SK-N-SH (cell line): ENCODE measurements around the gene DHDH. TPM values are rescaled to one million over a fixed set of nuclear protein-coding genes. Genes with fewer than 3 reads are reported as not detected.
A peak's percentile ranks its signal among the peaks of the same experiment; 100 is the strongest.

Source experiments
- CTCF ChIA-PET: fragments of 300-600, 350-600 bp; formaldehyde crosslinking; extraction: SDS; loops from one replicate; lab custom pipeline; 2021; lab: Yijun Ruan, JAX
- POLR2A ChIA-PET: fragments of 350-600 bp; sonication (Branson Sonifier 250); formaldehyde crosslinking; extraction: SDS; loops from one replicate; lab custom pipeline; 2020; ENCODE audit warnings: antibody characterized with exemption, inconsistent platforms; lab: Yijun Ruan, JAX
- DNase-seq: peaks from one replicate; pipeline ENCODE4 v3.0.0; 2012
- H2AFZ ChIP-seq: fragments of 200-600 bp; sonication (generic); 2 replicates; pipeline ENCODE4 v1.8.1; 2016; ENCODE audit warnings: antibody characterized with exemption, mild to moderate bottlenecking, low read depth
- H3F3A ChIP-seq: fragments of 200-600 bp; sonication (generic); replicated peaks from 2 replicates; pipeline ENCODE3; 2016; ENCODE audit warnings: antibody characterized with exemption, mild to moderate bottlenecking; ENCODE audit not compliant: insufficient read depth
- H3K27ac ChIP-seq, 2 experiments: fragments of 200-500 bp in 1 of 2; fragments of 200-600 bp in 1 of 2; sonication (Bioruptor generic) in 1 of 2; sonication (generic), shearing (Covaris generic) in 1 of 2; 2 replicates each; pipeline versions ENCODE4 v1.5.1 to v1.6.1; 2014 to 2016; ENCODE audit warnings: low read depth in 2 of 2, inconsistent platforms in 1 of 2, low read length in 1 of 2, mild to moderate bottlenecking in 1 of 2, mixed read lengths in 1 of 2
- H3K27me3 ChIP-seq: fragments of 200-600 bp; sonication (generic), shearing (Covaris generic); 2 replicates; pipeline ENCODE4 v1.6.1; 2016; ENCODE audit warnings: mixed run types; ENCODE audit not compliant: insufficient read depth
- H3K36me3 ChIP-seq, 2 experiments: fragments of 200-500 bp in 1 of 2; fragments of 200-600 bp in 1 of 2; sonication (Bioruptor generic) in 1 of 2; sonication (generic) in 1 of 2; replicated peaks in 1 of 2; 2 replicates each; pipeline versions ENCODE3 to v1.5.1; 2014 to 2016; ENCODE audit warnings: low read length in 1 of 2, mild to moderate bottlenecking in 1 of 2; ENCODE audit not compliant: insufficient read depth in 2 of 2, control insufficient read depth in 1 of 2
- H3K4me1 ChIP-seq, 2 experiments: fragments of 200-500 bp in 1 of 2; fragments of 200-600 bp in 1 of 2; sonication (Bioruptor generic) in 1 of 2; sonication (generic), shearing (Covaris generic) in 1 of 2; 2 replicates each; pipeline versions ENCODE4 v1.5.1 to v1.6.1; 2014 to 2016; ENCODE audit warnings: low read depth in 1 of 2, low read length in 1 of 2, mixed run types in 1 of 2; ENCODE audit not compliant: insufficient read depth in 2 of 2, control insufficient read depth in 1 of 2
- H3K4me2 ChIP-seq: fragments of 200-600 bp; sonication (generic), shearing (Covaris generic); 2 replicates; pipeline ENCODE4 v1.6.1; 2017; ENCODE audit warnings: mixed run types
- H3K4me3 ChIP-seq, 2 experiments: fragments of 200-500 bp in 1 of 2; fragments of 200-600 bp in 1 of 2; sonication (Bioruptor generic) in 1 of 2; sonication (generic), shearing (Covaris generic) in 1 of 2; 2 replicates each; pipeline versions ENCODE4 v1.5.1 to v1.8.1; 2014 to 2016; ENCODE audit warnings: low read depth in 2 of 2, inconsistent platforms in 1 of 2, low read length in 1 of 2, mild to moderate bottlenecking in 1 of 2, mixed read lengths in 1 of 2, moderate library complexity in 1 of 2
- H3K79me2 ChIP-seq: fragments of 200-600 bp; sonication (generic); 2 replicates; pipeline ENCODE4 v1.8.1; 2017; ENCODE audit warnings: mild to moderate bottlenecking; ENCODE audit not compliant: insufficient read depth
- H3K9ac ChIP-seq: fragments of 200-600 bp; sonication (generic); 2 replicates; pipeline ENCODE4 v1.6.1; 2017; ENCODE audit warnings: mixed run types
- H3K9me2 ChIP-seq: fragments of 200-600 bp; sonication (generic); 2 replicates; pipeline ENCODE4 v1.6.1; 2017; ENCODE audit warnings: mixed run types
- H3K9me3 ChIP-seq: fragments of 200-600 bp; sonication (generic); 2 replicates; pipeline ENCODE4 v1.6.1; 2017; ENCODE audit warnings: mixed run types, mild to moderate bottlenecking, moderate library complexity
- H4K20me1 ChIP-seq: fragments of 200-600 bp; sonication (generic); 2 replicates; pipeline ENCODE4 v1.6.1; 2017; ENCODE audit warnings: mild to moderate bottlenecking, mixed run types; ENCODE audit not compliant: insufficient read depth
- ELF1 ChIP-seq: IDR thresholded peaks from 2 replicates; pipeline ENCODE4 v1.4.0; 2012
- EP300 ChIP-seq, 2 experiments: IDR thresholded peaks; 2 replicates each; pipeline versions ENCODE4 v1.4.0 to v1.6.1; 2012; ENCODE audit warnings: borderline replicate concordance in 1 of 2, low read depth in 1 of 2, low read length in 1 of 2
- FOSL2 ChIP-seq: IDR thresholded peaks from 2 replicates; pipeline ENCODE4 v1.4.0; 2012; ENCODE audit warnings: low read depth, mild to moderate bottlenecking, moderate library complexity, borderline replicate concordance
- FOXJ3 ChIP-seq: sonication (generic); formaldehyde crosslinking; IDR thresholded peaks from 2 replicates; pipeline ENCODE4 v1.5.1; 2020; ENCODE audit warnings: mild to moderate bottlenecking, missing genetic modification reagents
- MEF2A ChIP-seq: IDR thresholded peaks from 2 replicates; pipeline ENCODE4 v1.4.0; 2012; ENCODE audit warnings: low read depth, borderline replicate concordance
- MXI1 ChIP-seq: IDR thresholded peaks from 2 replicates; pipeline ENCODE4 v1.6.1; 2012; ENCODE audit warnings: mild to moderate bottlenecking, low read depth, low read length, improper control_type of control experiment
- NFIC ChIP-seq: IDR thresholded peaks from 2 replicates; pipeline ENCODE4 v1.4.0; 2012; ENCODE audit warnings: borderline replicate concordance
- NRF1 ChIP-seq: IDR thresholded peaks from 2 replicates; pipeline ENCODE4 v1.6.1; 2012; ENCODE audit warnings: low read depth, mild to moderate bottlenecking, low read length
- POLR2AphosphoS5 ChIP-seq: IDR thresholded peaks from 2 replicates; pipeline ENCODE4 v1.6.1; 2012; ENCODE audit warnings: low read depth, low read length
- RCOR1 ChIP-seq: fragments of 150-350 bp; IDR thresholded peaks from 2 replicates; pipeline ENCODE4 v1.6.1; 2017; ENCODE audit warnings: antibody characterized with exemption, low read length
- RFX5 ChIP-seq: IDR thresholded peaks from 2 replicates; pipeline ENCODE4 v1.6.1; 2012; ENCODE audit warnings: mild to moderate bottlenecking, improper control_type of control experiment, low read length
- RXRA ChIP-seq: IDR thresholded peaks from 2 replicates; pipeline ENCODE4 v1.4.0; 2012; ENCODE audit warnings: low read depth, mild to moderate bottlenecking, borderline replicate concordance
- SIN3A ChIP-seq: IDR thresholded peaks from 2 replicates; pipeline ENCODE4 v1.6.1; 2012; ENCODE audit warnings: low read depth, mild to moderate bottlenecking, low read length, moderate library complexity, borderline replicate concordance
- TCF12 ChIP-seq: IDR thresholded peaks from 2 replicates; pipeline ENCODE4 v1.4.0; 2012
- TEAD4 ChIP-seq: IDR thresholded peaks from 2 replicates; pipeline ENCODE4 v1.4.0; 2012; ENCODE audit warnings: mild to moderate bottlenecking, borderline replicate concordance; ENCODE audit not compliant: insufficient read depth
- YY1 ChIP-seq: IDR thresholded peaks from 2 replicates; pipeline ENCODE4 v1.4.0; 2012; ENCODE audit warnings: low read depth, mild to moderate bottlenecking
- ZBTB33 ChIP-seq: IDR thresholded peaks from 2 replicates; pipeline ENCODE4 v1.4.0; 2012; ENCODE audit warnings: low read depth, borderline replicate concordance
- WGBS: methylation state at CpG from one replicate; pipeline ENCODE4 v1.1.6; 2017; ENCODE audit warnings: low lambda C conversion rate; 5-methylcytosine and 5-hydroxymethylcytosine counted together
- polyA plus RNA-seq, 3 experiments: library from polyadenylated mRNA; depleted of rRNA; stranded (reverse); fragments of >200 nt; gene quantifications; 2 replicates each; pipeline ENCODE4 v1.2.3, GENCODE V29; 2012
- TF ChIP-seq, protein P1 (sequence below): IDR thresholded peaks from 2 replicates; pipeline ENCODE4 v1.4.0; 2012; ENCODE audit warnings: low read depth, borderline replicate concordance
- TF ChIP-seq, protein P2 (sequence below): IDR thresholded peaks from 2 replicates; pipeline ENCODE4 v1.6.1; 2012; ENCODE audit warnings: mild to moderate bottlenecking, low read depth, low read length, moderate library complexity
- TF ChIP-seq, protein P3 (sequence below): fragments of 200-600 bp; sonication (generic); IDR thresholded peaks from 2 replicates; pipeline ENCODE4 v1.6.1; 2017; ENCODE audit warnings: antibody characterized with exemption, mild to moderate bottlenecking, moderate library complexity
- TF ChIP-seq, protein P4 (sequence below): fragments of 150-350 bp; IDR thresholded peaks from 2 replicates; pipeline ENCODE4 v1.6.1; 2017; ENCODE audit warnings: antibody characterized with exemption, low read length, low read depth, borderline replicate concordance

Gene DHDH
- polyA plus RNA-seq, 1 of the 3 experiments (the other 2 are of a cell fraction), result 0.72 TPM

DNA sequence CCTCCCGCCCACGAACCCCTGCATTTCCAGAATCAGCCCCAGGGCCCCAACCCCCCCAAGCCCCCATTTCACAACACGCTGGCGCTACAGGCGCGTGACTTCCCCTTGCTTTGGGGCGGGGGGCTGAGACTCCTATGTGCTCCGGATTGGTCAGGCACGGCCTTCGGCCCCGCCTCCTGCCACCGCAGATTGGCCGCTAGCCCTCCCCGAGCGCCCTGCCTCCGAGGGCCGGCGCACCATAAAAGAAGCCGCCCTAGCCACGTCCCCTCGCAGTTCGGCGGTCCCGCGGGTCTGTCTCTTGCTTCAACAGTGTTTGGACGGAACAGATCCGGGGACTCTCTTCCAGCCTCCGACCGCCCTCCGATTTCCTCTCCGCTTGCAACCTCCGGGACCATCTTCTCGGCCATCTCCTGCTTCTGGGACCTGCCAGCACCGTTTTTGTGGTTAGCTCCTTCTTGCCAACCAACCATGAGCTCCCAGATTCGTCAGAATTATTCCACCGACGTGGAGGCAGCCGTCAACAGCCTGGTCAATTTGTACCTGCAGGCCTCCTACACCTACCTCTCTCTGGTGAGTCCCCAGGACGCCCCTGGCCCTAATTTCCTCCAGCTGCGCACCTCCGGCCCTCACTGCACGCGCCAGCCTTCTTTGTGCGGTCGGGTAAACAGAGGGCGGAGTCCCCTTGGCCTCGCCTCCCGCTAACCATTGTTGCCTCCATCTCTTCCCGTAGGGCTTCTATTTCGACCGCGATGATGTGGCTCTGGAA is 31.7 kb downstream of the DHDH start, which contains the start of gene FTL:
FTL (plus strand) TSS at position 270 of the 766 bp plus-strand sequence; CDS start at position 469, 199 bp downstream.
- Histone ChIP-seq H3K9me2 (no peaks in the 10 kb centered on the region), H3K27ac (peak within 1 kb of the TSS; percentile 70 to 77), H3K9ac (peak within 1 kb of the TSS; percentile 92), H2AFZ (no peak within 1 kb of the TSS), H3F3A (peaks cover 55% of the 10 kb centered on the region), H3K4me2 (peak within 1 kb of the TSS; percentile 98), H3K4me1 (peaks cover 17 to 26% of the 10 kb centered on the region in 2 experiments; a peak in 3 of 4 replicates), H4K20me1 (peaks cover 18% of the 10 kb centered on the region), H3K36me3 (peaks cover 11 to 25% of the 10 kb centered on the region in 2 experiments), H3K9me3 (no peaks in the 10 kb centered on the region), H3K27me3 (no peaks in the 10 kb centered on the region), H3K4me3 (peak within 1 kb of the TSS; percentile 68 to 74), H3K79me2 (peaks cover 19% of the 10 kb centered on the region)
- CTCF ChIA-PET, result interaction anchor here (1.4 to 3.9 kb wide), 4 partner anchors 28 to 177 kb away, joined by 6 to 12 read pairs (median 8); partner anchors contain the start of genes GYS1 and RUVBL2
- WGBS, result 1% methylated on average over 26 of the region's 52 CpGs
- POLR2A ChIA-PET, result interaction anchor here (0.9 kb wide), 1 partner anchor 28 kb away, joined by 3 read pairs; the partner anchor contains the start of genes GYS1 and RUVBL2
- peak; percentile 99 for DNase-seq
- TF ChIP-seq NFIC, result no peak
- TF ChIP-seq, protein P1, sequence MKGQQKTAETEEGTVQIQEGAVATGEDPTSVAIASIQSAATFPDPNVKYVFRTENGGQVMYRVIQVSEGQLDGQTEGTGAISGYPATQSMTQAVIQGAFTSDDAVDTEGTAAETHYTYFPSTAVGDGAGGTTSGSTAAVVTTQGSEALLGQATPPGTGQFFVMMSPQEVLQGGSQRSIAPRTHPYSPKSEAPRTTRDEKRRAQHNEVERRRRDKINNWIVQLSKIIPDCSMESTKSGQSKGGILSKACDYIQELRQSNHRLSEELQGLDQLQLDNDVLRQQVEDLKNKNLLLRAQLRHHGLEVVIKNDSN, result peak; percentile 52; the same call in 1 of the 2 replicates
- TF ChIP-seq, protein P2, sequence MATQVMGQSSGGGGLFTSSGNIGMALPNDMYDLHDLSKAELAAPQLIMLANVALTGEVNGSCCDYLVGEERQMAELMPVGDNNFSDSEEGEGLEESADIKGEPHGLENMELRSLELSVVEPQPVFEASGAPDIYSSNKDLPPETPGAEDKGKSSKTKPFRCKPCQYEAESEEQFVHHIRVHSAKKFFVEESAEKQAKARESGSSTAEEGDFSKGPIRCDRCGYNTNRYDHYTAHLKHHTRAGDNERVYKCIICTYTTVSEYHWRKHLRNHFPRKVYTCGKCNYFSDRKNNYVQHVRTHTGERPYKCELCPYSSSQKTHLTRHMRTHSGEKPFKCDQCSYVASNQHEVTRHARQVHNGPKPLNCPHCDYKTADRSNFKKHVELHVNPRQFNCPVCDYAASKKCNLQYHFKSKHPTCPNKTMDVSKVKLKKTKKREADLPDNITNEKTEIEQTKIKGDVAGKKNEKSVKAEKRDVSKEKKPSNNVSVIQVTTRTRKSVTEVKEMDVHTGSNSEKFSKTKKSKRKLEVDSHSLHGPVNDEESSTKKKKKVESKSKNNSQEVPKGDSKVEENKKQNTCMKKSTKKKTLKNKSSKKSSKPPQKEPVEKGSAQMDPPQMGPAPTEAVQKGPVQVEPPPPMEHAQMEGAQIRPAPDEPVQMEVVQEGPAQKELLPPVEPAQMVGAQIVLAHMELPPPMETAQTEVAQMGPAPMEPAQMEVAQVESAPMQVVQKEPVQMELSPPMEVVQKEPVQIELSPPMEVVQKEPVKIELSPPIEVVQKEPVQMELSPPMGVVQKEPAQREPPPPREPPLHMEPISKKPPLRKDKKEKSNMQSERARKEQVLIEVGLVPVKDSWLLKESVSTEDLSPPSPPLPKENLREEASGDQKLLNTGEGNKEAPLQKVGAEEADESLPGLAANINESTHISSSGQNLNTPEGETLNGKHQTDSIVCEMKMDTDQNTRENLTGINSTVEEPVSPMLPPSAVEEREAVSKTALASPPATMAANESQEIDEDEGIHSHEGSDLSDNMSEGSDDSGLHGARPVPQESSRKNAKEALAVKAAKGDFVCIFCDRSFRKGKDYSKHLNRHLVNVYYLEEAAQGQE, result peak; percentile 48; the same call in 1 of the 2 replicates
- no peak for TF ChIP-seq MEF2A
- peak; percentile 71; the same call in 1 of the 2 replicates for TF ChIP-seq SIN3A
- TF ChIP-seq NRF1, result peak; percentile 32; the same call in 1 of the 2 replicates
- TF ChIP-seq MXI1, result no peak; the same call in 1 of the 2 replicates
- TF ChIP-seq POLR2AphosphoS5, result peak; percentile 100
- TF ChIP-seq ELF1, result no peak
- TF ChIP-seq FOSL2, result no peak
- TF ChIP-seq YY1, result 0 out of 2 replicates have a peak, but pooled peaks have one; percentile 48
- TF ChIP-seq TCF12, result no peak
- TF ChIP-seq FOXJ3 (CRISPR knock-in tag), result no peak
- TF ChIP-seq, protein P3, sequence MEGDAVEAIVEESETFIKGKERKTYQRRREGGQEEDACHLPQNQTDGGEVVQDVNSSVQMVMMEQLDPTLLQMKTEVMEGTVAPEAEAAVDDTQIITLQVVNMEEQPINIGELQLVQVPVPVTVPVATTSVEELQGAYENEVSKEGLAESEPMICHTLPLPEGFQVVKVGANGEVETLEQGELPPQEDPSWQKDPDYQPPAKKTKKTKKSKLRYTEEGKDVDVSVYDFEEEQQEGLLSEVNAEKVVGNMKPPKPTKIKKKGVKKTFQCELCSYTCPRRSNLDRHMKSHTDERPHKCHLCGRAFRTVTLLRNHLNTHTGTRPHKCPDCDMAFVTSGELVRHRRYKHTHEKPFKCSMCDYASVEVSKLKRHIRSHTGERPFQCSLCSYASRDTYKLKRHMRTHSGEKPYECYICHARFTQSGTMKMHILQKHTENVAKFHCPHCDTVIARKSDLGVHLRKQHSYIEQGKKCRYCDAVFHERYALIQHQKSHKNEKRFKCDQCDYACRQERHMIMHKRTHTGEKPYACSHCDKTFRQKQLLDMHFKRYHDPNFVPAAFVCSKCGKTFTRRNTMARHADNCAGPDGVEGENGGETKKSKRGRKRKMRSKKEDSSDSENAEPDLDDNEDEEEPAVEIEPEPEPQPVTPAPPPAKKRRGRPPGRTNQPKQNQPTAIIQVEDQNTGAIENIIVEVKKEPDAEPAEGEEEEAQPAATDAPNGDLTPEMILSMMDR, result no peak
- TF ChIP-seq RCOR1, result no peak
- TF ChIP-seq TEAD4, result no peak
- TF ChIP-seq EP300 (IDR thresholded peaks at IDR 0.05; ENCODE audit: borderline replicate concordance in 1 of 2, low read depth in 1 of 2, low read length in 1 of 2), result 0 out of 4 replicates have a peak, but pooled peaks of 1 of the 2 experiments have one; percentile 5
- 0 out of 2 replicates have a peak, but pooled peaks have one; percentile 41 for TF ChIP-seq RFX5
- no peak for TF ChIP-seq ZBTB33
- no peak for TF ChIP-seq RXRA
- TF ChIP-seq, protein P4, sequence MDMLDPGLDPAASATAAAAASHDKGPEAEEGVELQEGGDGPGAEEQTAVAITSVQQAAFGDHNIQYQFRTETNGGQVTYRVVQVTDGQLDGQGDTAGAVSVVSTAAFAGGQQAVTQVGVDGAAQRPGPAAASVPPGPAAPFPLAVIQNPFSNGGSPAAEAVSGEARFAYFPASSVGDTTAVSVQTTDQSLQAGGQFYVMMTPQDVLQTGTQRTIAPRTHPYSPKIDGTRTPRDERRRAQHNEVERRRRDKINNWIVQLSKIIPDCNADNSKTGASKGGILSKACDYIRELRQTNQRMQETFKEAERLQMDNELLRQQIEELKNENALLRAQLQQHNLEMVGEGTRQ, result no peak
